Measurements from ENCODE around the gene NTM. TPM values are rescaled to one million over a fixed set of nuclear protein-coding genes. Genes with fewer than 3 reads are reported as not detected.

The NTM gene
- total and polyA plus RNA-seq, 12 donors, result 0.43 to 3.0 (median 1.3) TPM

DNA sequence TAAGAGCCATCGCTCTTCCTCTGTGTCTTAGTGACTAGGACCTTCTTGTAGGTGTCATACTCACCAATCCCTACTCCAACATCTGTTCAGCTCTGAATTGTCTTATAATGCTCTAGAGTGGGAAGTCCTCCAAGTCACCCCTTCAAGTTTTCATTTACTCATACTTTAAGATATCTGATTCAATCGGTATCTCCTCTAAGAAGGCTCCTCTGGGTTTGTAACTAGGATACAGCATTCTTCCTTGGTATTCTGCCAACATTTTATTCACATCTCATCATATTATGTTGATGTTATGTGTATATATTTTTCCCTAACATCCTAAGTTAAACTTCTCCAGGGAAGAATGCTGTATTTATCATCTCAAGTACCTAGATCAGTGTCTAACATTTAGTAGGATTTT, 662.1 kb downstream of the NTM start:
- TF ChIP-seq, protein P1, sequence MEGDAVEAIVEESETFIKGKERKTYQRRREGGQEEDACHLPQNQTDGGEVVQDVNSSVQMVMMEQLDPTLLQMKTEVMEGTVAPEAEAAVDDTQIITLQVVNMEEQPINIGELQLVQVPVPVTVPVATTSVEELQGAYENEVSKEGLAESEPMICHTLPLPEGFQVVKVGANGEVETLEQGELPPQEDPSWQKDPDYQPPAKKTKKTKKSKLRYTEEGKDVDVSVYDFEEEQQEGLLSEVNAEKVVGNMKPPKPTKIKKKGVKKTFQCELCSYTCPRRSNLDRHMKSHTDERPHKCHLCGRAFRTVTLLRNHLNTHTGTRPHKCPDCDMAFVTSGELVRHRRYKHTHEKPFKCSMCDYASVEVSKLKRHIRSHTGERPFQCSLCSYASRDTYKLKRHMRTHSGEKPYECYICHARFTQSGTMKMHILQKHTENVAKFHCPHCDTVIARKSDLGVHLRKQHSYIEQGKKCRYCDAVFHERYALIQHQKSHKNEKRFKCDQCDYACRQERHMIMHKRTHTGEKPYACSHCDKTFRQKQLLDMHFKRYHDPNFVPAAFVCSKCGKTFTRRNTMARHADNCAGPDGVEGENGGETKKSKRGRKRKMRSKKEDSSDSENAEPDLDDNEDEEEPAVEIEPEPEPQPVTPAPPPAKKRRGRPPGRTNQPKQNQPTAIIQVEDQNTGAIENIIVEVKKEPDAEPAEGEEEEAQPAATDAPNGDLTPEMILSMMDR (IDR thresholded peaks at IDR 0.05), result no peak
- whole genome bisulfite sequencing, 2 donors, result 73 to 78% methylated on average over 2 of the region's 2 CpGs

DNA sequence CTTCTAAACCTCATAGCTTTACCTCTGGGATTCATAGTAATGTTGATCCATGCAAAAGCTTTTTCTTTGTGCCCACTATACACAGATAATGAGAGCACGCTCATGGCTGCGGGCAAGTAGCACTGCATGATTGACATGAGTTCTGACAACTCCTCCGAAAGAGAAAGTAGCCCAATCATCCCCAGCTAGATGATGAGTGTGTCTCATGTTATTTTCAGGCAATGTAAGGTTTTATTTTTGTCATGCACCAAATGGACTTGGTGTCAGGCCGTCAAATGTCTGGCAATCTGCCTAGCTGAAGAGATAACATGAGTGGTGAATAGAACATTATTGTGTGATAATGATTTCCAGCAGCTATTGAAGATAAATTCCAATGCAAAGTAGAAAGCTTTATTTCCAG, 662.6 kb downstream of the NTM start:
- no peak overlapping the region for H3K4me3 ChIP-seq
- TF ChIP-seq, protein P1 (IDR thresholded peaks at IDR 0.05), result no peak
- no peak overlapping the region for H3K27ac ChIP-seq
- peaks cover 0 to 11% (median 0%) of the 10 kb centered on the region in 9 donors for H3K4me1 ChIP-seq
- ATAC-seq (peak in 6 of 8 donors; percentile 35 to 64 (median 46)), DNase-seq (no peak)
- no peaks in the 10 kb centered on the region for H3K9me3 ChIP-seq
- no peaks in the 10 kb centered on the region for H3K27me3 ChIP-seq
- intact Hi-C loops (cut with DNase I), result loop anchor here in 1 of 10 donors (10.0 kb wide), 1 partner anchor 168 kb away; no protein-coding TSS in a partner anchor
- H3K36me3 ChIP-seq, result no peaks in the 10 kb centered on the region
- WGBS, 2 donors, result 40 to 42% methylated on average over 4 of the region's 4 CpGs

More for the DNA sequence above, 662.1 kb downstream of the NTM start:
- H3K9me3 ChIP-seq, result no peaks in the 10 kb centered on the region
- no peak overlapping the region for H3K27ac ChIP-seq
- H3K4me3 ChIP-seq, result no peak overlapping the region
- no peaks in the 10 kb centered on the region for H3K27me3 ChIP-seq
- intact Hi-C loops (cut with DNase I), result loop anchor here in 1 of 10 donors (10.0 kb wide), 1 partner anchor 168 kb away; no protein-coding TSS in a partner anchor
- ATAC-seq (no peak), DNase-seq (no peak)
- H3K36me3 ChIP-seq, result no peaks in the 10 kb centered on the region
- H3K4me1 ChIP-seq, result peaks cover 0 to 11% (median 0%) of the 10 kb centered on the region in 9 donors

DNA sequence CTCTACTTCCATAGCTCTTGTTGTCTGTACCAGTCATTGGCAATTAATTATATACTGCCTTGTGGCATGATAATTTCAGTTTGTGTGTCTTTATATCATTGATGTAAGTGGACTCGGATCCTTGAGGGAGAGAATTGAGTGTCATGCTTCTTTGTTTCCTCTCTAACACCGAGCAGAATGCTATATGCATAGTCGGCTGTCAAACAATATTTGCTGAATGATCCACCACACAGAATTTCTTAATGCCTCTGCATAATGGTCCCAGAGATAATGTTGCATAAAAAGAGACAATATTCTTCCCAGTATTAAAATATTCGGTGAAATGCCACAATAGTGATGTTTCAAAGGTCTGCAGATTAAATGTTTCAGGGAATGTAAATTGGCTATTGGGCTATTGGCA, 664.8 kb downstream of the NTM start:
- no peaks in the 10 kb centered on the region for H3K36me3 ChIP-seq
- no peaks in the 10 kb centered on the region for H3K27me3 ChIP-seq
- no peak overlapping the region for H3K4me3 ChIP-seq
- TF ChIP-seq, protein P1 (IDR thresholded peaks at IDR 0.05), result no peak
- 81 to 83% methylated on average over 4 of the region's 4 CpGs for WGBS, 2 donors
- H3K27ac ChIP-seq, result no peak overlapping the region
- peaks cover 0 to 11% (median 0%) of the 10 kb centered on the region in 9 donors for H3K4me1 ChIP-seq
- intact Hi-C loops (cut with DNase I), result loop anchor here in 1 of 10 donors (10.0 kb wide), 1 partner anchor 170 kb away; no protein-coding TSS in a partner anchor
- H3K9me3 ChIP-seq, result no peaks in the 10 kb centered on the region
- DNase-seq, result no peak
- no peak for ATAC-seq

DNA sequence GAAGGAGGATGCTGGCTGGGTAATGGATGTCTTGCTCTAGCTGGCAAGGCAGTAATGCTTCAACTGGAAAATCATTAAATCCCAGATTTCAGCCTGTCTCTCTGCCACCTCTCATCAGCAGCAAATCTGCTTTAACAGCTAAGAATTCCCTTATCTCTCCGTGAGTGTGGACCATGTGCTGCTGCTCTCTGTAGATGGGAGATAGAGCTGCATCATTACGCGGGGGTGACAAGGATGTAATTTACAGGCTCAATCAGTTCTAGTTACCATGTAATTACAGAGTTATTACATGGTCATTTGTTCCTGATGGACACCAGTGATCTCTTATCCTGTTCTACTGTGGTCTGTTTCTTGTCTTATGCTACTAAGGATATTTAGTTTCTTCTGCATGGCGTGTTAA, 665.4 kb downstream of the NTM start:
- H3K27me3 ChIP-seq, result no peaks in the 10 kb centered on the region
- intact Hi-C loops (cut with DNase I), result loop anchor here in 1 of 10 donors (10.0 kb wide), 1 partner anchor 171 kb away; no protein-coding TSS in a partner anchor
- H3K27ac ChIP-seq, result no peak overlapping the region
- no peaks in the 10 kb centered on the region for H3K9me3 ChIP-seq
- TF ChIP-seq, protein P1 (IDR thresholded peaks at IDR 0.05), result no peak
- peaks cover 0 to 11% (median 0%) of the 10 kb centered on the region in 9 donors for H3K4me1 ChIP-seq
- no peak overlapping the region for H3K4me3 ChIP-seq
- DNase-seq (no peak), ATAC-seq (no peak)
- WGBS, 2 donors, result 49 to 60% methylated on average over 4 of the region's 4 CpGs
- no peaks in the 10 kb centered on the region for H3K36me3 ChIP-seq
